Activated T-cell treated with anti-CD3 and anti-CD28 coated beads for 24 hours (primary cell): ENCODE results near the gene ABAT.

Source experiments
- DNase-seq: peaks from one replicate; pipeline ENCODE4 v3.0.0-alpha.2; 2020; ENCODE audit warnings: low read depth

ABAT gene

GRCh38 chr16:8717892-8718415 lies 43.5 kb downstream of the ABAT start:
- DNase-seq, result no peak

- no peak for DNase-seq
These were observed 44.6 kb downstream of the ABAT start for GRCh38 chr16:8718851-8719680.

- no peak for DNase-seq
These were observed 45.9 kb downstream of the ABAT start for GRCh38 chr16:8720080-8720966.

GRCh38 chr16:8720967-8721308 lies 46.5 kb downstream of the ABAT start:
- no peak for DNase-seq

GRCh38 chr16:8721336-8722024 lies 47.1 kb downstream of the ABAT start:
- DNase-seq, result no peak

GRCh38 chr16:8722025-8722348 lies 47.6 kb downstream of the ABAT start:
- DNase-seq, result no peak

GRCh38 chr16:8725513-8726178 lies 51.2 kb downstream of the ABAT start:
- DNase-seq, result no peak

- no peak for DNase-seq
These were observed 52.9 kb downstream of the ABAT start for GRCh38 chr16:8727131-8727806.

- no peak for DNase-seq
These were observed 53.6 kb downstream of the ABAT start for GRCh38 chr16:8727857-8728618.

- no peak for DNase-seq
These were observed 55.4 kb downstream of the ABAT start for GRCh38 chr16:8729779-8730334.

- DNase-seq, result no peak
These were observed 56.0 kb downstream of the ABAT start for GRCh38 chr16:8730335-8730915.

GRCh38 chr16:8733849-8734540 lies 59.6 kb downstream of the ABAT start:
- no peak for DNase-seq

GRCh38 chr16:8735574-8735973 lies 61.2 kb downstream of the ABAT start:
- no peak for DNase-seq

GRCh38 chr16:8736123-8736668 lies 61.8 kb downstream of the ABAT start:
- DNase-seq, result no peak

- no peak for DNase-seq
These were observed 64.7 kb downstream of the ABAT start for GRCh38 chr16:8739151-8739550.

GRCh38 chr16:8739989-8740704 lies 65.7 kb downstream of the ABAT start:
- DNase-seq, result no peak

GRCh38 chr16:8740775-8741355 lies 66.4 kb downstream of the ABAT start:
- no peak for DNase-seq

- no peak for DNase-seq
These were observed 67.2 kb downstream of the ABAT start for GRCh38 chr16:8741636-8742035.
